Upper lobe of left lung (tissue), 4 donors: ENCODE results near the gene CSF3.

ENCODE experiments used
- CTCF ChIP-seq, 6 experiments: fragments of 450-650 bp in 4 of 6; fragments of 200-600 bp in 2 of 6; sonication (generic) in 2 of 6; IDR thresholded peaks; one replicate each; pipeline ENCODE4 v1.5.1; 2016 to 2019; ENCODE audit warnings: antibody characterized with exemption in 6 of 6
- EP300 ChIP-seq, 4 donors: sonication (generic); formaldehyde crosslinking; IDR thresholded peaks; one replicate each; pipeline ENCODE4 v1.5.1; 2017; ENCODE audit warnings: antibody characterized with exemption in 4 of 4, control low read depth in 2 of 4
- POLR2A ChIP-seq, 4 donors: fragments of 450-650 bp; IDR thresholded peaks; one replicate each; pipeline ENCODE4 v1.5.1; 2016 to 2017; ENCODE audit warnings: antibody characterized with exemption in 4 of 4, mild to moderate bottlenecking in 2 of 4
- POLR2AphosphoS5 ChIP-seq, 2 donors: sonication (generic); formaldehyde crosslinking; IDR thresholded peaks; one replicate each; pipeline ENCODE4 v1.5.1; 2017; ENCODE audit warnings: antibody characterized with exemption in 2 of 2

DNA sequence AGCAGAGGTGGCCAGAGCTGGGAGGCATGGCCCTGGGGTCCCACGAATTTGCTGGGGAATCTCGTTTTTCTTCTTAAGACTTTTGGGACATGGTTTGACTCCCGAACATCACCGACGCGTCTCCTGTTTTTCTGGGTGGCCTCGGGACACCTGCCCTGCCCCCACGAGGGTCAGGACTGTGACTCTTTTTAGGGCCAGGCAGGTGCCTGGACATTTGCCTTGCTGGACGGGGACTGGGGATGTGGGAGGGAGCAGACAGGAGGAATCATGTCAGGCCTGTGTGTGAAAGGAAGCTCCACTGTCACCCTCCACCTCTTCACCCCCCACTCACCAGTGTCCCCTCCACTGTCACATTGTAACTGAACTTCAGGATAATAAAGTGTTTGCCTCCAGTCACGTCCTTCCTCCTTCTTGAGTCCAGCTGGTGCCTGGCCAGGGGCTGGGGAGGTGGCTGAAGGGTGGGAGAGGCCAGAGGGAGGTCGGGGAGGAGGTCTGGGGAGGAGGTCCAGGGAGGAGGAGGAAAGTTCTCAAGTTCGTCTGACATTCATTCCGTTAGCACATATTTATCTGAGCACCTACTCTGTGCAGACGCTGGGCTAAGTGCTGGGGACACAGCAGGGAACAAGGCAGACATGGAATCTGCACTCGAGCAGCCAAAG, 2.3 kb downstream of the CSF3 start:
- TF ChIP-seq POLR2A (IDR thresholded peaks at IDR 0.05) = no peak
- TF ChIP-seq CTCF (IDR thresholded peaks at IDR 0.05) = no peak
- TF ChIP-seq POLR2AphosphoS5 (IDR thresholded peaks at IDR 0.05) = peak in 1 of 2 donors; percentile 67
- TF ChIP-seq EP300 (IDR thresholded peaks at IDR 0.05) = no peak
